Activated B cell treated with CpG ODN at 0.5 μM for 24 hours (primary cell): Measurements from ENCODE around the gene ZNF383. TPM values are rescaled to one million over a fixed set of nuclear protein-coding genes. Genes with fewer than 3 reads are reported as not detected.
"Not testable (repeated sequence)": the region's sequence is repeated elsewhere in the genome, so short reads cannot be mapped to it uniquely, and the experiment has no call there.

Source experiments
- ATAC-seq: fragments of 200-7000 bp; cut with Tn5 transposase; one replicate; pipeline ENCODE4 v1.10.0; 2021; ENCODE audit warnings: low read depth, mild to moderate bottlenecking, moderate library complexity
- CTCF ChIA-PET: fragments of 350-600 bp; sonication (Branson Sonifier 250); formaldehyde crosslinking; loops from one replicate; lab custom pipeline; 2021; ENCODE audit warnings: antibody characterized with exemption; lab: Charles Lee
- POLR2A ChIA-PET: fragments of 350-600 bp; sonication (Branson Sonifier 250); formaldehyde crosslinking; loops from one replicate; lab custom pipeline; 2021; ENCODE audit warnings: antibody characterized with exemption; lab: Charles Lee
- DNase-seq: peaks from one replicate; pipeline ENCODE4 v3.0.0; 2022
- H3K27ac Mint-ChIP-seq: one replicate; pipeline ENCODE4 v1.8.0; 2020; ENCODE audit warnings: mixed read lengths
- H3K27me3 Mint-ChIP-seq: one replicate; pipeline ENCODE4 v1.8.0; 2021; ENCODE audit warnings: mixed read lengths
- H3K36me3 Mint-ChIP-seq: one replicate; pipeline ENCODE4 v1.8.0; 2021; ENCODE audit warnings: low read depth, mixed read lengths
- H3K4me1 Mint-ChIP-seq: one replicate; pipeline ENCODE4 v1.8.0; 2021; ENCODE audit warnings: mixed read lengths
- H3K4me3 Mint-ChIP-seq: one replicate; pipeline ENCODE4 v1.8.0; 2020; ENCODE audit warnings: mild to moderate bottlenecking, mixed read lengths
- H3K9me3 Mint-ChIP-seq: one replicate; pipeline ENCODE4 v1.8.0; 2020; ENCODE audit warnings: mixed read lengths
- intact Hi-C: fragments of 100-400 bp; cut with micrococcal nuclease; formaldehyde crosslinking; loops from one replicate; pipeline ENCODE4 v1.15.1; 2024
- total RNA-seq: library from RNA; stranded (reverse); gene quantifications from 2 replicates; pipeline ENCODE4 v1.2.3, GENCODE V29; 2022
- TF ChIP-seq, protein P1 (sequence below): fragments of 200-600 bp; IDR thresholded peaks from one replicate; pipeline ENCODE4 v1.8.0; 2022; ENCODE audit warnings: antibody characterized with exemption, mild to moderate bottlenecking

Gene ZNF383
- total RNA-seq: 19.9 and 25.5 TPM in 2 replicates

DNA sequence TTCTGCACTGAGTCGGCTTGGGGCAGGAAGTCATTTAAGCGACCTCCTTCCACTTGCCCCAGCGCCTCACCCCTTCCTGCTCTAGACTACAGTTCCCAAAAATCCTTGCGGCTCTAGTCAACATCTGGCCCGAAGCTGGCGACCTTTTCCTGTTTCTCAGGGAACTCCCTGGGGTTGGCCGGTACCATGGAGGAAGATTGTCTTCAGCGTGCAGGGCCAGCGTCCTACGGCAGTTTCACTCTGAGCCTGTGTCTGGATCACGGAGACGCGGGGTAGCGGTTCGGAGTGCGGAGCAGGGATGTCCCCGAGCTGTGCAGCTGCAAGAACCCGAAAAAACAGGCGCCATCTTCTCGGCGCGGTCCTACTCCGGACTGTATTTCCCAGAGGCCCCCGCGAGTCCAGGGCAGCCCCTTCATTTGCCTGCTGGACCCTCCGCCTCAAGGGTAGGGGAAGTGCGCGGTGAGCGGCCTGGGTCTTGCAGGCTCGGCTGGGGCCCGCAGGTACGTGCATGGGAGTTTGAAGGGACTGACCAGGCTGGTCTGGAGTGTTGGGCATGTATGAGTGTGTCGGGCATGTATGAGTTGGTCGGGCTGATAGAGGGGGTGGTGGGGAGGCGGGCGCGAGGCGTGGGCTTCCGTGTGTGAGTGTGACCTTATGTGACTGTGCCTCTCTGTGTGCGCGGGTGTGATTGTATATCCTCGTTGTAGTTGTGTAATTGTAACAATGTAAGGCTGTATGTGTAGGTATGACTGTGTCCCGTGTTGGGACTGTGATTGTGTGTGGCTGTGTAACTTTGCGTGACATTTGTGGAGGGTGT, at the start of gene ZNF383:
TSS of gene ZNF383 (plus strand) at position 440 of the 817 bp plus-strand sequence. CDS start 12,240 bp downstream, outside the sequence.
- peaks cover 39% of the 10 kb centered on the region for H3K36me3 Mint-ChIP-seq
- TF ChIP-seq, protein P1, sequence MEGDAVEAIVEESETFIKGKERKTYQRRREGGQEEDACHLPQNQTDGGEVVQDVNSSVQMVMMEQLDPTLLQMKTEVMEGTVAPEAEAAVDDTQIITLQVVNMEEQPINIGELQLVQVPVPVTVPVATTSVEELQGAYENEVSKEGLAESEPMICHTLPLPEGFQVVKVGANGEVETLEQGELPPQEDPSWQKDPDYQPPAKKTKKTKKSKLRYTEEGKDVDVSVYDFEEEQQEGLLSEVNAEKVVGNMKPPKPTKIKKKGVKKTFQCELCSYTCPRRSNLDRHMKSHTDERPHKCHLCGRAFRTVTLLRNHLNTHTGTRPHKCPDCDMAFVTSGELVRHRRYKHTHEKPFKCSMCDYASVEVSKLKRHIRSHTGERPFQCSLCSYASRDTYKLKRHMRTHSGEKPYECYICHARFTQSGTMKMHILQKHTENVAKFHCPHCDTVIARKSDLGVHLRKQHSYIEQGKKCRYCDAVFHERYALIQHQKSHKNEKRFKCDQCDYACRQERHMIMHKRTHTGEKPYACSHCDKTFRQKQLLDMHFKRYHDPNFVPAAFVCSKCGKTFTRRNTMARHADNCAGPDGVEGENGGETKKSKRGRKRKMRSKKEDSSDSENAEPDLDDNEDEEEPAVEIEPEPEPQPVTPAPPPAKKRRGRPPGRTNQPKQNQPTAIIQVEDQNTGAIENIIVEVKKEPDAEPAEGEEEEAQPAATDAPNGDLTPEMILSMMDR: no peak
- DNase-seq (peak; percentile 81), ATAC-seq (peak; percentile 89)
- POLR2A ChIA-PET: interaction anchor here (0.5 to 2.1 kb wide), 20 partner anchors 9 to 1003 kb away, joined by 3 to 17 read pairs (median 5); partner anchors contain the start of genes ZNF146, ZNF260, ZNF345 and ZNF382
- H3K4me3 Mint-ChIP-seq: peak within 1 kb of the TSS; percentile 98
- intact Hi-C loops: loop anchor here (1.0 to 10.0 kb wide), 14 partner anchors 8 to 1003 kb away; partner anchors contain the start of genes ZFP30, ZNF146, ZNF260 and ZNF345
- peaks cover 26% of the 10 kb centered on the region for H3K4me1 Mint-ChIP-seq
- peaks cover 3% of the 10 kb centered on the region for H3K9me3 Mint-ChIP-seq
- H3K27me3 Mint-ChIP-seq: no peaks in the 10 kb centered on the region
- H3K27ac Mint-ChIP-seq: peak within 1 kb of the TSS; percentile 99
- CTCF ChIA-PET: no interaction called here

DNA sequence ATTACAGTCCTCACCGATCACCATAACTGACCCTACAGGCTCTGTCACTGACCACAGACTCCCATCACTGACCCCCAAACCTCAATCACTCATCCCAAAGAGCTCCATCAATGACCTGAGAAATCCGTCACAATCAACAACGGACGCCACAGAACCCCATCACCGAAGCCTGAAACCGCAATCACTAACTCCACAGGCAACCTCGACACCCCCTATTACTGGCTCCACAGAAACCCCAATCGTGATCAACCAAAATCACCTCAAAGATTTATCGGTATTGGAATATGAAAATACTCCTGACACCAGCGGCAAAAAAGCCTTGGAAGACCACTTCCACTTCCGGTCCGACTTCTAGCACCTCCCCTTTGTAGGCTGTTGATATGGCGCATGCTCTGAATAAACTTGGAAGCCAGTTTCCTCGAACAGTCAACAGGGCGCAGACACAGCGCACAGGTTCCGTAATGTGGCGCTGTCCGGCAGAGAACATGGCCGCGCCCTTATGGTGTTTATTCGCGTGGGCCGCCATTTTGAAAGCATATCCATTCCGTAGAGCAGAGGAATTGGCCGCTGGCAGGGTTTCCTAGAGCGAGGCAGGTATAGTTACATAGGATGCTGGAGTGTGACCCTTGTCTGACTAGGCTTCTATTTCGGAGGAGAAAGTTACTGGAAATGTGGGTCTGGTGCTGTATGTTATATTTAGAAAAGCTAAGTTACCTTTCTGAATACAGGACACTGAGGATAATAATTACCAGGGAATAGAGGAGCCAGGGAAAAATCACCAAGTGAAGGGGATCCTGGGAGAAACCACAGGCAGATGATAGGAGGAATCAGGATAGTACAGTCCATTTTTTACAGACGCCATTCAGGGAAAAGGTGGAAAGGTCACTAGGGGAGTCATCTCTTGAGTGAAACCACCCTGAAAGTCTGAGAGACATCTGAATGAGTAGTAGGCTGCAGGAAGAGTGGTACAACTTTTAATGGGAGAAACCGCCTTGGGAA, 45.3 kb upstream of the ZNF383 start, which contains the start of gene ZNF585A:
TSS of gene ZNF585A (minus strand) at position 328 of the 999 bp plus-strand sequence. CDS start 2,785 bp downstream, outside the sequence.
- TF ChIP-seq, protein P1: no peak
- Mint-ChIP-seq H3K36me3 (peaks cover 29% of the 10 kb centered on the region), H3K9me3 (peaks cover 15% of the 10 kb centered on the region), H3K27ac (no peak within 1 kb of the TSS), H3K4me3 (peak within 1 kb of the TSS; percentile 52), H3K27me3 (no peaks in the 10 kb centered on the region), H3K4me1 (peaks cover 4% of the 10 kb centered on the region)
- intact Hi-C loops: loop anchor here (1.0 to 5.0 kb wide), 17 partner anchors 38 to 840 kb away; partner anchors contain the start of genes ZFP14, ZNF260, ZNF345 and ZNF383
- peak; percentile 99 for ATAC-seq
- ChIA-PET CTCF (no interaction called here), POLR2A (interaction anchor here (0.5 to 1.7 kb wide), 11 partner anchors 9 to 964 kb away, joined by 3 to 17 read pairs (median 3); partner anchors contain the start of genes ZNF146, ZNF260, ZNF345 and ZNF383)
- peak; percentile 77 for DNase-seq

DNA sequence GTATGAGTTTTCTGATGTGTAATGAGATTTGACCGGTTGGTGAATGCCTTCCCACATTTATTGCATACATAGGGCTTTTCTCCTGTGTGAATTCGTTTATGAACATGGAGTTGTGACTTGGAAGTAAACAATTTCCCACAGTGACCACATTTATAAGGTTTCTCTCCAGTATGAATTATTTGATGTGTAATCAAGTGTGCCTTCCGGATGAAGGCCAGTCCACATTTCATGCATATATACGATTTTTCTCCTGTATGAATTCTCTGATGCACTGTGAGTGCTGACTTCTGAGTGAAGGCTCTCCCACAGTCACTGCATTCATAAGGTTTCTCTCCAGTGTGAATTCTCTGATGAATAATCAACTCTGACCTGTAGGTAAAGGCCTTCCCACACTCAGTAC, 31.9 kb upstream of the ZNF383 start:
- DNase-seq, ATAC-seq, H3K4me1 Mint-ChIP-seq, H3K27ac Mint-ChIP-seq, H3K27me3 Mint-ChIP-seq, H3K4me3 Mint-ChIP-seq, POLR2A ChIA-PET, intact Hi-C loops, CTCF ChIA-PET: not testable (repeated sequence)
- peaks cover 53% of the 10 kb centered on the region for H3K9me3 Mint-ChIP-seq
- peaks cover 79% of the 10 kb centered on the region for H3K36me3 Mint-ChIP-seq

DNA sequence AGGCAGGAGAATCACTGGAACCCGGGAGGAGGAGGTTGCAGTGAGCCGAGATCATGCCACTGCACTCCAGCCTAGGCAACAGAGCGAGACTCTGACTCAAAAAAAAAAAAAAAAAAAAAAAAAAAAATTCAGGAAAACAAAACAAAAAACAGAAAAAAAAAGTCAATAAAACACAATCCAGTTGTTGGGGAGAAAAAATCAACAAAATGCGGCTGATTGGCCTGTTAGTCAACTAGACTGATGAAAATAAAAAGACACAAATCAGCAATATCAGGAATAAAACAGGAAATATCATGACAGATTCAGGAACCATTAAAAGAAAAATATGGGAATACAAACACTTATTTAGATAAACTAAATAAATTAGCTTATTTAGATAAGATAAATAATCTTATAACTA, 22.8 kb upstream of the ZNF383 start:
- Mint-ChIP-seq H3K36me3 (peaks cover 75% of the 10 kb centered on the region), H3K9me3 (peaks cover 21% of the 10 kb centered on the region)
- H3K4me1 Mint-ChIP-seq, POLR2A ChIA-PET, ATAC-seq, H3K27ac Mint-ChIP-seq, CTCF ChIA-PET, H3K4me3 Mint-ChIP-seq, H3K27me3 Mint-ChIP-seq, DNase-seq, intact Hi-C loops: not testable (repeated sequence)

DNA sequence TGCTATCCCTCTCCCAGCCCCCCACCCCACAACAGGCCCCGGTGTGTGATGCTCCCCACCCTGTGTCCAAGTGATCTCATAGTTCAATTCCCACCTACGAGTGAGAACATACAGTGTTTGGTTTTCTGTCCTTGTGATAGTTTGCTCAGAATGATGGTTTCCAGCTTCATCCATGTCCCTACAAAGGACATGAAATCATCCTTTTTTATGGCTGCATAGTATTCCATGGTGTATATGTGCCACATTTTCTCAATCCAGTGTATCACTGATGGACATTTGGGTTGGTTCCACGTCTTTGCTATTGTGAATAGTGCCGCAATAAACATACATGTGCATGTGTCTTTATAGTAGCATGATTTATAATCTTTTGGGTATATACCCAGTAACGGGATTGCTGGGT, 20.9 kb upstream of the ZNF383 start:
- Mint-ChIP-seq H3K9me3 (peaks cover 19% of the 10 kb centered on the region), H3K36me3 (peaks cover 70% of the 10 kb centered on the region)
- POLR2A ChIA-PET, DNase-seq, H3K27me3 Mint-ChIP-seq, H3K4me3 Mint-ChIP-seq, intact Hi-C loops, ATAC-seq, H3K27ac Mint-ChIP-seq, H3K4me1 Mint-ChIP-seq, CTCF ChIA-PET: not testable (repeated sequence)

DNA sequence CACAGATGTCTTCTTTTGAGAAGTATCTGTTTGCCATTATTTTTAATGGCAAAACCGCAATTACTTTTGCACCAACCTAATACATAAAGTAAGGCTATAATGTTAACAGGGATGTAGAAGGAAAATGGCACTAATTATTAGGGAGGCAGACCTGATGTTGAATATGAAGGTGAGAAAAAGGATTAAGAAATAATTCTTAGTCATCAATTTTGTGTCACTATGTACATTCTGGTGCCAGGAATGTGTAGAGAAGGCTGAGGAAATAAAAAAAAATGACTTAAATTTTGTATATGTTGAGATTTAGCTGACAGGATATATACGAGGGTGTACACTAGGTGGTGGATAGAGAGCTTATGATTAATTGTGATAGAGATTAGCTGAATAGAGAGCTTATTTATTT, 20.2 kb upstream of the ZNF383 start:
- Mint-ChIP-seq H3K9me3 (peaks cover 18% of the 10 kb centered on the region), H3K27ac (no peak overlapping the region), H3K4me1 (no peaks in the 10 kb centered on the region), H3K36me3 (peaks cover 74% of the 10 kb centered on the region), H3K27me3 (no peaks in the 10 kb centered on the region), H3K4me3 (no peak overlapping the region)
- ChIA-PET POLR2A (no interaction called here), CTCF (no interaction called here)
- DNase-seq: no peak
- no peak for ATAC-seq
- intact Hi-C loops: no loop called here
- TF ChIP-seq, protein P1: no peak
